RWPE1 (cell line): ENCODE measurements around the gene ASTN2.

Source experiments
- CTCF ChIA-PET: fragments of 350-600 bp; sonication (Branson Sonifier 250); formaldehyde crosslinking; extraction: SDS; loops from one replicate; lab custom pipeline; 2021; lab: Yijun Ruan, JAX
- POLR2A ChIA-PET: fragments of 400-600 bp; formaldehyde crosslinking; extraction: SDS; loops from one replicate; lab custom pipeline; 2020; ENCODE audit warnings: antibody characterized with exemption; ENCODE audit not compliant: low non-redundant PET; lab: Yijun Ruan, JAX
- DNase-seq: peaks from one replicate; pipeline ENCODE4 v3.0.0; 2012; ENCODE audit warnings: low spot score
- H3K27ac ChIP-seq: fragments of 450-650 bp; 2 replicates; pipeline ENCODE4 v1.5.1; 2017
- TF ChIP-seq, protein P1 (sequence below): fragments of 450-650 bp; conservative IDR thresholded peaks from 2 replicates; pipeline ENCODE4 v1.5.1; 2017; ENCODE audit warnings: low read depth, mild to moderate bottlenecking

ASTN2 gene

DNA sequence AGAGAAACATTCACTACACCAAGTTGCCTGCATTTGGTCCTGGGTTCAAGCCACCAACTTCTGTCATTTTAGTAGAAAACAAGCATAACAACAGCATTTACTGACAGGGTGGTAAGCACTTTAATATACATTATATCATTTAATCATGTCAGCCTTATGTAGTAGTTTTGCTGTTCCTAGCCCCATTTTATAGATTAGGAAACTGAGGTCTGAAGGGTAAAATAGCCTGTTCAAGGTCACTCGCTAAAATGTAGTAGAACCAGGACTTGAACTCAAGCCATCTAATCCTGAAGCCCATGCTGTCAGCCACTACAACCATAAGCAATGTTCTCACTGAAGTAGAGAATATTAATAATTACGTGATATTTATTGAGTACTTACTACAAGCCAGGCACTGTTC, 787.4 kb downstream of the ASTN2 start:
- no peak overlapping the region for H3K27ac ChIP-seq
- no peak for DNase-seq
- ChIA-PET CTCF (interaction anchor here (0.7 kb wide), 1 partner anchor 62 kb away, joined by 3 read pairs; no protein-coding TSS in a partner anchor), POLR2A (no interaction called here)
- TF ChIP-seq, protein P1, sequence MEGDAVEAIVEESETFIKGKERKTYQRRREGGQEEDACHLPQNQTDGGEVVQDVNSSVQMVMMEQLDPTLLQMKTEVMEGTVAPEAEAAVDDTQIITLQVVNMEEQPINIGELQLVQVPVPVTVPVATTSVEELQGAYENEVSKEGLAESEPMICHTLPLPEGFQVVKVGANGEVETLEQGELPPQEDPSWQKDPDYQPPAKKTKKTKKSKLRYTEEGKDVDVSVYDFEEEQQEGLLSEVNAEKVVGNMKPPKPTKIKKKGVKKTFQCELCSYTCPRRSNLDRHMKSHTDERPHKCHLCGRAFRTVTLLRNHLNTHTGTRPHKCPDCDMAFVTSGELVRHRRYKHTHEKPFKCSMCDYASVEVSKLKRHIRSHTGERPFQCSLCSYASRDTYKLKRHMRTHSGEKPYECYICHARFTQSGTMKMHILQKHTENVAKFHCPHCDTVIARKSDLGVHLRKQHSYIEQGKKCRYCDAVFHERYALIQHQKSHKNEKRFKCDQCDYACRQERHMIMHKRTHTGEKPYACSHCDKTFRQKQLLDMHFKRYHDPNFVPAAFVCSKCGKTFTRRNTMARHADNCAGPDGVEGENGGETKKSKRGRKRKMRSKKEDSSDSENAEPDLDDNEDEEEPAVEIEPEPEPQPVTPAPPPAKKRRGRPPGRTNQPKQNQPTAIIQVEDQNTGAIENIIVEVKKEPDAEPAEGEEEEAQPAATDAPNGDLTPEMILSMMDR: no peak

DNA sequence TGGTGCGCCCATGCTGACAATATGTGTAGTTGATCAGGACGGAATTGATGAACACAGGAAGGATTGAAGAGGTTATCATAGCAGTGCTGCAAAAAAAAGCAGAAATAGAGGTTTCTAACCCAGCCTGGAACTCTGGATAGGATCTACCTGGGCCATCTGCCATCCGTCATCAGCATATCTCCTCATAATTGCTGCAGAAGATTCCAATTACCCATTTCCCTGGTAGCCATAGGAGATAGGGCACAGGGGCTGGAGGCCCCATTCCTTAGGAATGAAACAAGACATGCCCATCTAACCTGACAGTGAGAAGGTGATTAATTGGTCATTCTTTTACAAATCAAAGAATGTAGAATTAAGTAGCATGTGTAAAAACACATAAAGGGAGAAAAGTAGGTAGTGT, 788.1 kb downstream of the ASTN2 start:
- DNase-seq: no peak
- TF ChIP-seq, protein P1: no peak
- no peak overlapping the region for H3K27ac ChIP-seq
- CTCF ChIA-PET: interaction anchor here (0.7 kb wide), 1 partner anchor 62 kb away, joined by 3 read pairs; no protein-coding TSS in a partner anchor
- POLR2A ChIA-PET: no interaction called here

DNA sequence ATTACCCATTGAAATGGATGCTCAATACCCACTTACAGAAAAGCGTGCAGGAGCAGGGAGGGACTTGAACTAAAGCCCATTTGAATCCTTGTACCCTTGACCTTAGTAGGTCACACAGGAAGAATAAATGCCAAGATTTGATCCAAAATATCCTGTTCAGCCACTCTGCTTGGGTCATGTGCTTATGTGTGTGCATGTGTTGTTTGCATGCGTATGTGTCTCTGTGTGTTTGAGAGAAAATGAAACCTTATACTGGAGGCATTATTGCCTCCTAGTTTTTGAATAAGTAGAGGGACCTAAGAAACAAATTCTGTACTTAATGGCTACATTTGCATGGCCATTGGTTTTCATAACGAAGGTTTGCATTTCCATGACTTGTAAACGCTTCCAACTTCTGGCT, 791.1 kb downstream of the ASTN2 start:
- ChIA-PET CTCF (no interaction called here), POLR2A (no interaction called here)
- DNase-seq: no peak
- no peak overlapping the region for H3K27ac ChIP-seq
- TF ChIP-seq, protein P1: no peak

DNA sequence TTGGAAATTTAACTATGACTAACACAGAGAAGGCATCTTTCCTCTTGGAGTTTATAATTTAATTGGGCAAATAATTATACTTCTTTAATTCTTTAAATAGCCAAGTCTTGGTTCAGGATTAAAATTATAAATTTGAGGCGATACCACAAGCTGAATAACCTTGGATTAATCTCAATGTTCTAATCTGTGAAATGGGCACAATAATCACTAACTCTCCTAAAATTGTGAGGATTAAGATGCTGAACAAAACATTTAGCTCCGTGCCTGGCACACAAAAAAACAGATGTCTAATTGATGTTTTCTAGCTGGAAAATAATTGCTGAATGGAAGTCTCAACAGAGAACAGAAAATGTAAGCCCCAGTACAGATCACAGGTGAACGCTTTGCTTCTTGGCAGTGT, 797.5 kb downstream of the ASTN2 start:
- TF ChIP-seq, protein P1: no peak
- CTCF ChIA-PET: no interaction called here
- H3K27ac ChIP-seq: no peak overlapping the region
- POLR2A ChIA-PET: no interaction called here
- no peak for DNase-seq

GRCh38 chr9:116616304-116616914, 798.4 kb downstream of the ASTN2 start:
- no peak overlapping the region for H3K27ac ChIP-seq
- no peak for DNase-seq
- ChIA-PET CTCF (no interaction called here), POLR2A (no interaction called here)
- TF ChIP-seq, protein P1: no peak

DNA sequence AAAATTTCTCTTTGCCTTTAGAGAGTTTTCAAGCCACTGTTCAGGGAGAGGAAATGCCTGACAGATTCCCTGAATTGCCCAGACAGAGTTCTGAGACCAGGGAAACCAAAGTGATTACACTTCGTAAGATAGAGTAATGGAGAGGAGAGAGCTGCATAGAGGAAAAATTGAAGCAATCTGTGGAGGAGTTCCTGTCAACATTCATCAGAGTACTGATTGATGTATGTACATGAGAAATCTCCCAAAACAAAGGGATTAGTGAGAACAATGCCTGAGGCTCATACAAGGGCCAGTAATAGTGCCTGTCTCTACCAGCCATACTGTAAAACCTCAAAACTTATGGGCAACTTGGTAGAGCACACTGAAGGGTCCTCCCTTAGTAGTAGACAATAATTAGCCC, 806.8 kb downstream of the ASTN2 start:
- TF ChIP-seq, protein P1: no peak
- H3K27ac ChIP-seq: no peak overlapping the region
- ChIA-PET POLR2A (no interaction called here), CTCF (no interaction called here)
- no peak for DNase-seq
